Measurements from ENCODE around the gene NR5A1.

NR5A1 gene

DNA sequence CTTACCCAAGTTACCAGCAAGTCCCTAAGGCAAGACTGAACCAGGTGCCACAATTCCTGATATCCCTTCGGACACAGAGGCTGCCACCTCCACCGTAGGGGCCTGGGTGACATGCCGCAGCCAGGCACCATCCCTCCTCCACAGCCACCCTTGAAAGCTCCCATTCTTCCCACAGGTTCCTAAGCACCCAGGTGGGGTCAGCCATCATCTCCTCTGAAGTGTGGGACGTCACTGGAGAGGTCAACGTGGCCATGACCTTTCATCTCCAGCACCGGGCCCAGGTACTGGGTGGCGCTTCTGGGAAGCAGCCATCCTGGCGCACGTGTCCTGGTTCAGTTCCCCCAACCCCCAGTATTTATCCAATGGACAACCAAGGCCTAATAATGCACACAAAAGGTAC is 48.8 kb downstream of the NR5A1 start:
- H3K4me2 ChIP-seq (ENCODE audit: low read depth, low read length, poor library complexity, severe bottlenecking), result no peak overlapping the region
- no peak for TF ChIP-seq EZH2phosphoT487 (IDR thresholded peaks at IDR 0.05; ENCODE audit: borderline replicate concordance)
- TF ChIP-seq, protein P1, sequence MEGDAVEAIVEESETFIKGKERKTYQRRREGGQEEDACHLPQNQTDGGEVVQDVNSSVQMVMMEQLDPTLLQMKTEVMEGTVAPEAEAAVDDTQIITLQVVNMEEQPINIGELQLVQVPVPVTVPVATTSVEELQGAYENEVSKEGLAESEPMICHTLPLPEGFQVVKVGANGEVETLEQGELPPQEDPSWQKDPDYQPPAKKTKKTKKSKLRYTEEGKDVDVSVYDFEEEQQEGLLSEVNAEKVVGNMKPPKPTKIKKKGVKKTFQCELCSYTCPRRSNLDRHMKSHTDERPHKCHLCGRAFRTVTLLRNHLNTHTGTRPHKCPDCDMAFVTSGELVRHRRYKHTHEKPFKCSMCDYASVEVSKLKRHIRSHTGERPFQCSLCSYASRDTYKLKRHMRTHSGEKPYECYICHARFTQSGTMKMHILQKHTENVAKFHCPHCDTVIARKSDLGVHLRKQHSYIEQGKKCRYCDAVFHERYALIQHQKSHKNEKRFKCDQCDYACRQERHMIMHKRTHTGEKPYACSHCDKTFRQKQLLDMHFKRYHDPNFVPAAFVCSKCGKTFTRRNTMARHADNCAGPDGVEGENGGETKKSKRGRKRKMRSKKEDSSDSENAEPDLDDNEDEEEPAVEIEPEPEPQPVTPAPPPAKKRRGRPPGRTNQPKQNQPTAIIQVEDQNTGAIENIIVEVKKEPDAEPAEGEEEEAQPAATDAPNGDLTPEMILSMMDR (conservative IDR thresholded peaks at IDR 0.05; ENCODE audit: low read length), result no peak
- H3K9ac ChIP-seq (ENCODE audit: low read depth, low read length, poor library complexity, severe bottlenecking), result no peak overlapping the region
- no peaks in the 10 kb centered on the region for H3K36me3 ChIP-seq (ENCODE audit: insufficient read depth, low read length)
- H3K9me3 ChIP-seq (ENCODE audit: insufficient read depth, low read depth, low read length), result no peaks in the 10 kb centered on the region
- H3F3A ChIP-seq (ENCODE audit: low read depth), result no peaks in the 10 kb centered on the region
- H4K20me1 ChIP-seq (ENCODE audit: insufficient read depth, low read length, poor library complexity, severe bottlenecking), result no peaks in the 10 kb centered on the region
- H3K79me2 ChIP-seq (ENCODE audit: insufficient read depth, low read length), result no peaks in the 10 kb centered on the region
- H3K4me1 ChIP-seq (ENCODE audit: insufficient read depth, low read length, poor library complexity, severe bottlenecking), result no peaks in the 10 kb centered on the region
- no peaks in the 10 kb centered on the region for H3K27me3 ChIP-seq (ENCODE audit: insufficient read depth, low read length, poor library complexity, severe bottlenecking)
- no peaks in the 10 kb centered on the region for H3K9me2 ChIP-seq (replicated peaks; ENCODE audit: low read depth, low read length)
- H3K4me3 ChIP-seq (ENCODE audit: low read length, poor library complexity, severe bottlenecking), result no peak overlapping the region
- no peak overlapping the region for H2AFZ ChIP-seq (ENCODE audit: low read length)

DNA sequence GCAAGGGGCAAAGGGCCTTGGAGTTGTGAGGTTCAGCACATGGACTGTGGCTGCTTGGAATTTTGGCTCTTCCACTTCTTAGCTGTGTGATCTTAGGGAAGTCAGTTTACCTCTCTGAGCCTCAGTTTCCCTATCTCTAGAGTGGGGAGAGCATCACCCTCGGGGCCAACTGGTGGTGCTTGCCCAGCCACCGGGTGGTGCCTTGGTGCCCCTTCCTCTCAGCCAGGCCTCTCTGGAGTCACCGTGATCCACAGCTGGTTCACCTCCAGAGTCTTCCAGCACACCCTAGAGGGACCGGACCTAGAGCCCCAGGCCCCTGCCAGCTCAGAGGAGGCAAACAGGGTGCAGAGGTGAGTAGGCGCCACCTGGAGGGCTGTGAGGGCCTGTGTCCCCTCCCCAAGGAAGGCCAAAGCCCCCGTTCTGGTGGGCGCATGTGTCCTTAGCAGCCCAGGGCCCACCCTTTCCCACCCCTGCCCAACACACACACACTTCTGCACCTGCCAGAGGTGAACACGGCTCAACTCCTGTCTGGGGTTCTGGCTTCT is 49.2 kb downstream of the NR5A1 start:
- H3K79me2 ChIP-seq (ENCODE audit: insufficient read depth, low read length), result no peaks in the 10 kb centered on the region
- H3K4me3 ChIP-seq (ENCODE audit: low read length, poor library complexity, severe bottlenecking), result no peak overlapping the region
- no peaks in the 10 kb centered on the region for H3K9me2 ChIP-seq (replicated peaks; ENCODE audit: low read depth, low read length)
- TF ChIP-seq, protein P1 (conservative IDR thresholded peaks at IDR 0.05; ENCODE audit: low read length), result no peak
- no peak for TF ChIP-seq EZH2phosphoT487 (IDR thresholded peaks at IDR 0.05; ENCODE audit: borderline replicate concordance)
- no peaks in the 10 kb centered on the region for H4K20me1 ChIP-seq (ENCODE audit: insufficient read depth, low read length, poor library complexity, severe bottlenecking)
- no peaks in the 10 kb centered on the region for H3K27me3 ChIP-seq (ENCODE audit: insufficient read depth, low read length, poor library complexity, severe bottlenecking)
- no peak overlapping the region for H2AFZ ChIP-seq (ENCODE audit: low read length)
- H3K36me3 ChIP-seq (ENCODE audit: insufficient read depth, low read length), result no peaks in the 10 kb centered on the region
- H3F3A ChIP-seq (ENCODE audit: low read depth), result no peaks in the 10 kb centered on the region
- no peaks in the 10 kb centered on the region for H3K9me3 ChIP-seq (ENCODE audit: insufficient read depth, low read depth, low read length)
- no peak overlapping the region for H3K4me2 ChIP-seq (ENCODE audit: low read depth, low read length, poor library complexity, severe bottlenecking)
- H3K9ac ChIP-seq (ENCODE audit: low read depth, low read length, poor library complexity, severe bottlenecking), result no peak overlapping the region
- no peaks in the 10 kb centered on the region for H3K4me1 ChIP-seq (ENCODE audit: insufficient read depth, low read length, poor library complexity, severe bottlenecking)

DNA sequence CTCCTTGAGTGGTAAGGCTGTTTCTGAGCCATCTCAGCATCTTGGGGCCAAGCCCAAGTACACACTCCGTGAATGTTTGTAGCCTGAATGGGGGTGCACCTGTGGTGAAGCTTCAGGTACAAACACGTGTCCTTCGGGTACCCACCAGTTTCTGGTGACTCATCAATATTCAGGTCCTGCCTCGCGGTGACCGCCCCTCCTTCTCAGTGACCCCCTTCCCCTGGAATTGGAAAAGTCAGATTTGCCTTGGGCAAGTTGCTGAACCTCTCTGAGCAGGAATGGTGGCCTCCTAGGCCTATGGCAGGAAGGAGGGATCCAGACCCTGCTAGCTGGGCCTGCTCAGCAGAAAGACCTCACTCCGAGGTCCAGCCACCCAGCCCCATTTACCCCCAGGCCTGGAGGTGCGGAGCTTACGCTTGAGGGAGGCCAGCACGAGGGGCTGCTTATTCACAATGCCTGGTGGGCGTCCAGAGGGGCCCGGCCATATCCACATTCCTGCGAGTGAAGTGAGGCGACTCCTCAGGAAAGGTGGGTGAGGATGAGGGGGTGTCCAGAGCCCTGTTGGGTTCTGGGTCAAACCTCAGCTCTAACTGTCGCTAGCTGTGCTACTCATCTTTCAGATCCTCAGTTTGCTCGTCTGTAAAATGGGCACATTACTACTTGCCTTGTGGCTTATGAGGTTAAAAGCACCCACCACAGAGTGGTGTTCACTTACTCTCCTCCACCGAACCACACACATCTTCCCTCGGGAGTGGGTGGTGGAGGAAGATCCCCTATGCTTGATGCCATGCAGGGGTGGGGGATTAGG is 49.9 kb downstream of the NR5A1 start:
- Histone ChIP-seq H3K9me3 (ENCODE audit: insufficient read depth, low read depth, low read length) (no peaks in the 10 kb centered on the region), H3K9me2 (replicated peaks; ENCODE audit: low read depth, low read length) (no peaks in the 10 kb centered on the region), H3K27me3 (ENCODE audit: insufficient read depth, low read length, poor library complexity, severe bottlenecking) (no peaks in the 10 kb centered on the region), H3F3A (ENCODE audit: low read depth) (no peaks in the 10 kb centered on the region), H3K9ac (ENCODE audit: low read depth, low read length, poor library complexity, severe bottlenecking) (no peak overlapping the region), H3K4me2 (ENCODE audit: low read depth, low read length, poor library complexity, severe bottlenecking) (no peak overlapping the region), H2AFZ (ENCODE audit: low read length) (no peak overlapping the region), H3K4me3 (ENCODE audit: low read length, poor library complexity, severe bottlenecking) (no peak overlapping the region), H4K20me1 (ENCODE audit: insufficient read depth, low read length, poor library complexity, severe bottlenecking) (no peaks in the 10 kb centered on the region), H3K36me3 (ENCODE audit: insufficient read depth, low read length) (no peaks in the 10 kb centered on the region), H3K79me2 (ENCODE audit: insufficient read depth, low read length) (no peaks in the 10 kb centered on the region), H3K4me1 (ENCODE audit: insufficient read depth, low read length, poor library complexity, severe bottlenecking) (no peaks in the 10 kb centered on the region)
- no peak for TF ChIP-seq EZH2phosphoT487 (IDR thresholded peaks at IDR 0.05; ENCODE audit: borderline replicate concordance)
- TF ChIP-seq, protein P1 (conservative IDR thresholded peaks at IDR 0.05; ENCODE audit: low read length), result no peak
